Motor neuron (in vitro differentiated cells): Measurements from ENCODE around the gene PPP1R13B. TPM values are rescaled to one million over a fixed set of nuclear protein-coding genes. Genes with fewer than 3 reads are reported as not detected.

Experiments used
- ATAC-seq, 8 experiments: fragments of 200-7000 bp; cut with Tn5 transposase; replicated peaks in 6 of 8; 2 replicates each; pipeline ENCODE4 v1.8.0; 2021; ENCODE audit warnings: mild to moderate bottlenecking in 8 of 8, moderate library complexity in 8 of 8
- H3K27ac ChIP-seq, 2 donors: fragments of 250-450 bp; sonication (Bioruptor Pico); 2 replicates each; pipeline ENCODE4 v1.9.0; 2021; ENCODE audit warnings: antibody characterized with exemption in 2 of 2, mild to moderate bottlenecking in 2 of 2, moderate library complexity in 1 of 2
- H3K4me1 ChIP-seq, 2 donors: fragments of 250-450 bp; sonication (Bioruptor Pico); replicated peaks in 1 of 2; 2 replicates each; pipeline ENCODE4 v1.6.1; 2021; ENCODE audit warnings: antibody characterized with exemption in 2 of 2, mild to moderate bottlenecking in 2 of 2, moderate library complexity in 1 of 2
- H3K4me3 ChIP-seq, 5 donors: fragments of 250-450 bp; sonication (Bioruptor Pico); 2 replicates each; pipeline ENCODE4 v1.9.0; 2021; ENCODE audit warnings: antibody characterized with exemption in 5 of 5, mild to moderate bottlenecking in 5 of 5, moderate library complexity in 4 of 5
- WGBS, 10 experiments: fragments of 450-650 bp; shearing (Covaris generic); methylation state at CpG; one replicate each; pipeline ENCODE4 v1.0.0; 2022; 5-methylcytosine and 5-hydroxymethylcytosine counted together
- in situ Hi-C, 9 experiments: fragments of 400-800 bp; cut with MboI; loops; one replicate each; pipeline ENCODE4 v1.15.0; 2021; ENCODE audit warnings: low sequenced_read_pairs in 9 of 9, low pct_unique_long_range_greater_than_20kb in 2 of 9; ENCODE audit not compliant: unreplicated experiment in 9 of 9
- total RNA-seq, 8 experiments: library from RNA; unstranded; fragments of 300-600 nt; gene quantifications; 2 replicates each; pipeline versions ENCODE4 v1.2.3 to v1.2.4, GENCODE V29; 2022

Gene PPP1R13B
- total RNA-seq, 8 experiments from 2014 or later, result 3.0 to 10.6 (median 8.6) TPM

DNA sequence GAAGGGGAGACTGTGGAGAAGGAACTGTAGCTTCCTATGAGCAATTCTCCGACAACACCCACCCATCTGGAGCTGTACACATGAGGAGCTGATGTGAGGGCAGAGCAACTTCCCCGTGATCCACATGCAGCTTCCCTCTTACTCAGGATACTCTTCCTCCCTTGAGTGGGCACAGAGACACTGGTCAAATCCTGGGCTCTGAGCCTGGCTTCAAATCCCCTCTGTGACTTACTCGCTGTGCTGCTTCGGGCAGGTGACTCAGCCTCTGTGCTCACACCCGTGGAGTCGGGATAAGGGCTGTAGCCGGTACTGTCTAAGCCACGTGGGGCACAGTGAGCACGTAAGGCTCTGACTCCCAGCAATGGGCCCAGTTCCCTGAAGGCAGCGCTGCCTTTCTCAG lies 100.7 kb downstream of the PPP1R13B start:
- Histone ChIP-seq H3K4me3 (no peak overlapping the region), H3K4me1 (no peaks in the 10 kb centered on the region), H3K27ac (no peak overlapping the region)
- 20 to 100% (median 89%) methylated on average over 1 to 4 of the region's 10 CpGs; no CpG with 5 or more reads in 6 of the 10 experiments for WGBS, 10 experiments
- in situ Hi-C loops, result no loop called here
- peak in 1 of 8 experiments; percentile 67 for ATAC-seq

DNA sequence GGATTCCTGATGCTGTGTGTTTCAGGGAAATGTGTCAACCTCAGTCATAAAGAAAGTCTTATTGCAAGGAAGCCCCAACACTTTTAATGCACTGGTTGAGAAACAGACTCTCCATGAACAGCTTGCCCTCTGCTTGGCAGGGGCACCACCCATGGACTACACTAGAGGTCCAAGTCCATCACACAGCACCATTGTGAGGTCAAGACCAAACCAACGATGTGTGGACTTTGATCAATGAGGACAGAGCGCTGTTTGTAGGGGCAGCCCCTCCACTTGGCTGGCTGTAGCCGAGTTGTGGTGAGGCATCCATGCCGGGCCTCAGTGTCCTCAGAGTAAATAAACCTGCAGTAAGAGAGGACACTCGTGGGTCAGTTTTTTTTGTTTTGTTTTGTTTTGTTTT lies 102.0 kb downstream of the PPP1R13B start:
- H3K4me1 ChIP-seq, result no peaks in the 10 kb centered on the region
- WGBS, 10 experiments, result 33 to 92% (median 73%) methylated on average over 1 to 4 of the region's 5 CpGs; no CpG with 5 or more reads in 3 of the 10 experiments
- ATAC-seq, result no peak
- in situ Hi-C loops, result no loop called here
- no peak overlapping the region for H3K4me3 ChIP-seq
- no peak overlapping the region for H3K27ac ChIP-seq

DNA sequence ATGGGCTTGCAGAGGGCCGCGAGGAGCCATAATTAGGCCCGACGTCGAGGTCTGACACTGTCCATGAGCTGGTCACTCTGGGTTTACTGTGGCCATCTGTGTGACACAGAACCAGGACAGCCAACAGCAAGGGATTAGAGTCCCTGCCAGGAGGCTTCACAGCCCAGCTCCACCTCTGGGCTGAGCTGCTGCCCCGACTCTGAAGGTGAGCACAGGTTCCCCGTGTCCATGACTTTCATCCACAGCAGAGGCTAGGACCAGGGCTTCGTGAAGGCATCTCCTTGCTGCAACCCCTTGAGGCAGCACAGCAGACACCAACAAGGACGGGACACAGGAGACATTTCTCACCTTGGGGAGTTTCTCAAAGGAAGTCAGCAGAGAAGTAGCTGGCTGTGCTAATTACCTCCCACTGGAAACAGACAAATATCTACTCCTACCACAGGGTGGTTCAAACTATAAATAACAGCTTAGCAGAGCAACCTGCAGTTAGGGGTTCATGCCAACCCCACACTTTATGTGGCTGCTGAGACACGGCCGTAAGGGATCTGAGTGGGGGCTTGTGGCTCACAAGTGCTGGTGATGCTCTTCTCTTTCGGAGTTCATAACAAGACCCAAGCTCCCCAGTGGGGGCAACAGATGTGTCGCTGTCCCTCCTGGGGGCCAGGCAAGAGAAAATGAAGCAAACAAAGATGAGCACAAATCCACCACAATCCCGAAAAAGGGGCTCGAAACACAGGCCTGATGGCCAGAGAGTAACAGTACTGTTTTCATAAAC lies 102.6 kb downstream of the PPP1R13B start:
- Histone ChIP-seq H3K27ac (no peak overlapping the region), H3K4me3 (no peak overlapping the region), H3K4me1 (no peaks in the 10 kb centered on the region)
- no peak for ATAC-seq
- 60 to 100% (median 89%) methylated on average over 1 to 6 of the region's 15 CpGs; no CpG with 5 or more reads in 3 of the 10 experiments for WGBS, 10 experiments
- in situ Hi-C loops, result no loop called here

DNA sequence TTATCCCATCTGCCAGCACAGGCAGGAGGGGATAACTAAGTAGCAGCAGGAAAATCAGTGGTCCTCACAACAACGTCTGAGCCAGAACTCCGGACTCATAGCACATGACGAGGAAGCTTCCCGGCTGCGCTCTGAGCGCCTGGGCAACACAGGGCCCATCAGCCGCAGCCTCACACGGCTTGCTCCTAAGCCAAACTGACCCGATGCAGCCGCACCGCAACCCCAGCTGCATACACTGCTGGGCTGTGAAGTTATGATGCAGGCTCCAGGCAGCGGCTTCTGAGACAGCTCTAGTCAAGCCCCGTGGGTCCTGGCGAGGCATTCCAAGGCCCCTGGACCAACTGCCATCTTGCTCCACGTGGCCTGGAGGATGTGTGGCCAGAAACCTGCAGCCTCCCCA lies 103.7 kb downstream of the PPP1R13B start:
- in situ Hi-C loops, result no loop called here
- H3K27ac ChIP-seq, result no peak overlapping the region
- no peaks in the 10 kb centered on the region for H3K4me1 ChIP-seq
- H3K4me3 ChIP-seq, result no peak overlapping the region
- WGBS, 10 experiments, result 0 to 100% (median 78%) methylated on average over 1 to 7 of the region's 15 CpGs; no CpG with 5 or more reads in 6 of the 10 experiments
- no peak for ATAC-seq

DNA sequence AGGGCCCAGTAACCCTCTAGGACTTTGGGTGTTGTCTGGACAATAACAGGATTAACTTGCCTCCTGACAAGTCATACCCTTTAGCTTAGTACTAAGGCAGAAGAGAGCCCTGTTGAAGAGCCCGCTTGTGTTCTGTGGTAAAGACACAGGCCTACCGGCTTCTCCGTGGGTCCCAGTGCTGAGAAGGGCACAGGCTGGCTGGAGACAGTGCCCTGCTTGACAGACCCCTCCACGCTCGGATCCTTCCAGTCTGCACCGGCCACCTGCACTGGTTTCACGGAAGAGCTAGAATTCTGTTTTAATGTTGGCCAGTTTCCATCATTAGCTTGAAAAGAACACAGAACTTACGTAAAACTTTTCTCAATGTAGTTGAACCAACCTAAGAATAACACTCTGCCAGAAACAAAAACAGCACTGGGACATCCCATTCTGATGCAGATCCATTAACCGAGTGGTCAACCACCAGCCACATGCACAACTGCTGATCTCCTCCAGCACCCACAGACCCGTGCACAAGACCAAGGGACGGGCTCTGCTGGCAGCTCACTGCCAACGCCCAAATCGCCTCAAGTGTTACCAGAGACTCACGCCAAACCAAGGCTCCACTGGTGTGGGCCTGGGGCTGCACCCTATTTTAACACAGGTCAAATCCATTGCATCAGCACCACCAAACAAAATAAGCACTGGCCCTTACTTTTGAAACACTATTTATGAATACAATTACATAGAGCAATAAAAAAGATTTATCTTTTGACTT lies 104.7 kb downstream of the PPP1R13B start:
- no peaks in the 10 kb centered on the region for H3K4me1 ChIP-seq
- H3K4me3 ChIP-seq, result no peak overlapping the region
- no peak overlapping the region for H3K27ac ChIP-seq
- ATAC-seq, result no peak
- 80 to 100% (median 90%) methylated on average over 3 to 12 of the region's 14 CpGs; no CpG with 5 or more reads in 2 of the 10 experiments for WGBS, 10 experiments
- in situ Hi-C loops, result no loop called here

DNA sequence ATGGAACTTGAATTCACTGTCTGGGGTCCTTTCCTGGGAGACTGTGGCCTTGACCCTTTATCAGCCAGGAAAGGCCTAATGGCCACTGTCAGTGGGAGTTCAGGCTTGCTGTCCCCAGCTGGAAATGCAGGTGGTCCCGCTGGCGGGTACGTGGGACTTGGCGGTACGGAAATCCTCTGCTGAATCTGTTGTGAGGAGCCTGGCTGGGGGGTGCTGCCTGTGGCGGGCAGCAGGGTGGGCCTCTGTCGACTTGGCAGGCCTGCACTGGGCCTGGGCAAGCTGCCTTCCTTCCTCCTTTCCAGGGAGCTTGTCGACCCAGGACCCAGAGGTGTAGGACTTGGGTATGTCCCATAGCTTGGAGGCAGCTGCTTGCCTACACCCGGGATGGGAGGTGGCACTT lies 105.5 kb downstream of the PPP1R13B start:
- in situ Hi-C loops, result no loop called here
- Histone ChIP-seq H3K4me3 (no peak overlapping the region), H3K27ac (no peak overlapping the region), H3K4me1 (no peaks in the 10 kb centered on the region)
- no peak for ATAC-seq
- 93 to 100% (median 95%) methylated on average over 3 to 5 of the region's 9 CpGs; no CpG with 5 or more reads in 7 of the 10 experiments for WGBS, 10 experiments

DNA sequence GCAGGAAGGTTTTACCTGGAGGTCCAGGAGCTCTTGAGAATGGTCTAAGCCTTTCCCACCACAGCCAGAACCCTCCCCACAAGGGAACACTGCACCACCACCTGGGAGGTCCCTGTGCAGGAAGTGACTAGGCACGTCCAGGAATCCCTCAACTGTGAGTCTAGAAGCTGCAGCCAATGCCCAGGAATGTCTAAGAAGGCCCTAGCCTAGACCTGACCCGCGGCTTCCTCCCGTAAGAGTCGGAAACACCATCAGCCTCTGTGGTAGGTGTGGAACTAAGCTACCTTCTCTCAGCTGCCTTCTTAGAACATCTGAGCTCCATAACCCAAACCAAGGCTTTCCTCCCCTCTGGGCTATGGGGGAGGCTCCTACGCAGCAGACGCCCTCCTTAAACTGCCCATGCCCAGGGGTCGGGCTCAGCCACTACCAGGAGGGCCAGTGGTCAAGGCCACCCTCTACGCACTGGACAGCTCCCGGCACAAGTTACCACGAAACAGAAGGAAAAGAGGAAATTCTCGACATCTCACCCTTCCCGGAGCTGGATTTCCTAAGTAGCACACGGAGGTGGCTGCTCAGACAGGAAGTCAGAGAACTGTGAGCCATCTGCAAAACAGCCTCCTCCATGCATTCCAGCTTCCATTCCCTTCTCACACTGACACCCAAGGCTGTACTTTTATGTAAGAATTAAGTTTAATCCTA lies 106.2 kb downstream of the PPP1R13B start:
- H3K27ac ChIP-seq, result no peak overlapping the region
- no peak for ATAC-seq
- H3K4me3 ChIP-seq, result no peak overlapping the region
- WGBS, 10 experiments, result 80 to 95% (median 90%) methylated on average over 1 to 12 of the region's 14 CpGs; no CpG with 5 or more reads in 5 of the 10 experiments
- H3K4me1 ChIP-seq, result no peaks in the 10 kb centered on the region
- in situ Hi-C loops, result no loop called here

DNA sequence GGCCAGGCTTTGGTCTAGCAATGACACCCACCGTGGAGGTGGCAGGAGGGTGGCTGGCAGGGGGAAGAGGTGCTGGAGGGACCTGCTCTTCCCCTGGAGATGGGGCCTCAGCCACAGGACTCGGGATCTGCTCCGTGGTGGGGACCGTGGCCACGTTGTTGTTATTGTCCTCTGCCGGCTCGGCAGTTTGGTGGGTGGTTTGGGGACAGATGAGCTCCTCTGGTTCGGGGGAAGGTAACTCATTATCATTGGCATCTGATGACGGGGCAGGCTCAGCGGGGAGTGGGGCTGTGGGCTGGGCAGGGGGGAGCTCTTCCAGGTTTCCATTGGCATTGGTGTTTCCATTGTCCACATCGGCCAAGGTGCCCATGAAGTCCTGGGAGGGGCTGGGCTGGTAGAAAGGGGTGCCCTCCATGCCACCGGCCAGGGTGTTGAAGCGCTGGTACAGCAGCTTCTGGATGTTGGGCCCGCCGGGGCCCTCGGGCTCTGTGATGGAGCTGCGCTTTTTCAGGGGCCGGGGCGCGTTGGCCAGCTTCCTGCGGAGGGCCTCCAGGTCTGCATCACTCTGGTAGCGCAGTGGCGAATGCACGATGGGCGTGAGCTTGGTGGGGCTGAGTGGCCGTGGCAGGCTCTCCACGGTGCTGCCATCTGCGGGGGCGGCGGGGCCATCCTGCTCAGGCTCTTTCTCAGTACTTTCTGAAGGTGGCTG lies 107.4 kb downstream of the PPP1R13B start:
- Histone ChIP-seq H3K27ac (no peak overlapping the region), H3K4me3 (no peak overlapping the region), H3K4me1 (no peaks in the 10 kb centered on the region)
- 100% methylated on average over 3 to 4 of the region's 30 CpGs; no CpG with 5 or more reads in 8 of the 10 experiments for WGBS, 10 experiments
- in situ Hi-C loops, result no loop called here
- no peak for ATAC-seq

DNA sequence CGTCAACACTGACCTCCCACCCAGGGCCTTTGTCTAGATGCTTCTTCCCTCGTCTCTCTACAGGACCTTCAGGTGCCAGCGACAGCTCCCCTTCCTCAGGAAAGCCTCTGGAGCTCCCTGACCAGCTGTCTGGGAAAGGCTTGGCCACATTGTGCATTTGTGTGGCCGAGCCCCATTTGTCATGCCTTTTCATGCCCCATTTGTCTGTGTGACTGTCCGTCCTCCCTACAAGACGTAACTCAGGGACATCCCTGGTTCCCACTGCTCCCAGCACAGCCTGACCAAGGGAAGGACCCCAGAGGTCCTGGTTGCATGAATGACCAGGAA lies 107.9 kb downstream of the PPP1R13B start:
- H3K4me3 ChIP-seq, result no peak overlapping the region
- no peak overlapping the region for H3K27ac ChIP-seq
- in situ Hi-C loops, result no loop called here
- WGBS, 10 experiments, result 67 to 100% (median 100%) methylated on average over 1 to 2 of the region's 6 CpGs; no CpG with 5 or more reads in 5 of the 10 experiments
- no peak for ATAC-seq
- no peaks in the 10 kb centered on the region for H3K4me1 ChIP-seq

DNA sequence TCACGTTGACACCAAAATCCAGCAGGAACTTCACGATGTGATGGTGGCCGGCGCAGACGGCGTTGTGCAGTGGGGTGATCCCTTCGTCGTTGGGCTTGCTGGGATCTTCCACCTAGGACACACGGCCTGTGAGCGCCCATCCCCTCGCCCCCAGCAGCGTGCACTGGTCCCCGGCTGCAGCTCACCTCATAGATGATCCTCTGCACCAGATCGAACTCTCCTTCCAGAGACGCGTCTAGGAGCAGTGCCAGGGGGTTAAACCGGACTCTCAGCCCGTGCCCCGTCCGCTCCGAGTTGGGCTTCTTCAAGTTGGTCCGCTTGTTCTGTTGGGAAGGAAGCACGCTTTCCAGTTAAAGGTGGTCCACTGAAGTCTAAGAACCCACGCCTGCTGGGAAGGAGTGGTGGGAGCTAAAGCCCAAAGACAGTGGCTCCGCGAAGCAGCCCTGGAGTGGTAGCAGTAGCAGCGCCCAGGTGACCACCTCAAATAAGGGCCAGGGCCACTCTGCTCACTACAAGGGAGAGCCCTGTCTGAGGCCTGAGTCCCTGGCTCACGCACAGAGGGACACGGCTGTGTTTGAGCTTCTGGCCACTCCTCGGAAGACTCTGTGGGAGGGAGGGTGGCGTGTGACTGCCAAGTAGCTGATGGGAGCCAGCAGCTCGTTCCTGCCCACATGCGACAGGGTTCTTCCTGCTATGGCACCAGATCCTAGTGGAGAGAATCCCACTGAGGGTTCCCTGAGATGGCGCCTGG lies 108.5 kb downstream of the PPP1R13B start:
- Histone ChIP-seq H3K4me1 (no peaks in the 10 kb centered on the region), H3K4me3 (no peak overlapping the region), H3K27ac (no peak overlapping the region)
- ATAC-seq, result no peak
- in situ Hi-C loops, result no loop called here
- 50 to 100% (median 87%) methylated on average over 2 to 26 of the region's 34 CpGs; no CpG with 5 or more reads in 2 of the 10 experiments for WGBS, 10 experiments

DNA sequence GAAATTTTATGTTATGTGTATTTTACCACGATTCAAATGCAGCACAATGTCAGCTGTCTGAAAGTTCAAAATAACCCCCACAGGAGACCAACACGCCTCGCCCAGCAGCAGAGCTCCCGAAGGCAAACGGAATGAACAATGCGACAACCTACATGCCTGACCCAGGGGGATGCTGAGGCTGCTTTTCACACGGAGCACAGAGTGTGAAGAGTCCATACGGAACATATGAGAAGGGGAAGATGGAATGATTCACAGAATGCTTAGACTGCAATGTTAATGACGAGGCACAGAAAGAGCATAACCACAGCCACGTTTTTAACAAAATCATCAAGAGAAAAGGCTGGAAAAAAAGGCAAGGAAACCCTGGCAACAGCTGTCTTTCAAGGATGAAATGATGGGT lies 109.2 kb downstream of the PPP1R13B start:
- peak in 3 of 8 experiments; percentile 15 to 23 (median 18) for ATAC-seq
- 0 to 92% (median 75%) methylated on average over 1 to 9 of the region's 10 CpGs for WGBS, 10 experiments
- Histone ChIP-seq H3K4me3 (no peak overlapping the region), H3K27ac (no peak overlapping the region), H3K4me1 (no peaks in the 10 kb centered on the region)
- in situ Hi-C loops, result no loop called here

DNA sequence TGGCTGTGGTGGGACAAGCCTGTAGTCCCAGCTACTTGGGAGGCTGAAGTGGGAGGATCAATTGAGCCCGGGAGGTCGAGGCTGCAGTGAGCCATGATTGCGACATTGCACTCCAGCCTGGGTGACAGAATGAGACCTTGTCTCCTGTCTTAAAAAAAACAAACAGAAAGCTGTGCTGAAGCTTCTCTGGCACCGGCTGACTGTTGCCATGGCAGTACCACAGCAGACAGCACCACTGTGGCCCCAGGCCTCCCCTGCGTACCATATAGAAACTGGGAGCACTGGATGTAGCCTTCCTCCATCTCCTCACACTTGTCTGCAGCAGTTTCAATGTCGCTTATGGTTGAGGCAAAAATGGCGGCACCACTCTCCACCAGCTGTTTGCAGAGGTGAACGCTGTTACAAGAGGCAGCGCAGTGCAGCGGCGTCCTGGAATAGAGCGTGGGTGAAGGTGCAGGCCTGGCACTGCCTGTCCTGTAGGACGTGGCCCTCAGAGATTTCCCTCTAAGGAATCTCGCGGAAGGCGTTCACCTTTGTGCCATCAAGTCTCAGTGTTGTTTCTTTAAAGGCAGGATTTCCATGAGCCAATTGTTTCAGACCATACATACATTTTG lies 109.8 kb downstream of the PPP1R13B start:
- Histone ChIP-seq H3K27ac (no peak overlapping the region), H3K4me1 (no peaks in the 10 kb centered on the region), H3K4me3 (no peak overlapping the region)
- in situ Hi-C loops, result no loop called here
- no peak for ATAC-seq
- WGBS, 10 experiments, result 67 to 96% (median 93%) methylated on average over 3 to 15 of the region's 16 CpGs; no CpG with 5 or more reads in 3 of the 10 experiments
